SH-SY5Y (cell line): ENCODE measurements around the gene RBBP9.

Experiments
- GATA2 ChIP-seq: IDR thresholded peaks from 2 replicates; pipeline ENCODE4 v1.6.1; 2011; ENCODE audit warnings: mild to moderate bottlenecking, low read depth, low read length
- GATA3 ChIP-seq: IDR thresholded peaks from 2 replicates; pipeline ENCODE4 v1.6.1; 2011; ENCODE audit warnings: low read depth, mild to moderate bottlenecking, low read length, moderate library complexity

DNA sequence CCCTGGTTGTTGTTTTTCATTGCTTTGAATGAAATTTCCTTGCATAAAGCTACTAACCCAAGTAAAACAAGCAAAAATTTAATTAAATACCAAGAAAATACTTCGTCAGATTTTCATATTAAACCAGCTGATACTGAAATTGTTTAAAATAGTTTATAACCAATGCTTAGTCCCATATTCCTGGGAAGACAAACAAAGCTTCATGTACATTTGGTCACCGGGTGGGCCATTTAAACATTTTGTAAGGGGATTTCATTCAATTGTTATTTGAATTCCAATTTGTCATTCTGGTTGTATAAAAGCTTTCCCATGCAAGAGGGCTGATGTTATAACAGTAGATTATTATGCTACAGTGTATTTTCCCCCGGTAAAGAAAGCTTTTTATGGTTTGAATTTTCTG is 578 bp upstream of the RBBP9 start:
- no peak for TF ChIP-seq GATA2
- no peak for TF ChIP-seq GATA3
